ENCODE results near the gene TSHZ1.

The TSHZ1 gene

GRCh38 chr18:75209129-75209950, 1.3 kb upstream of the TSHZ1 start, which contains the start of gene PTGR3:
Gene PTGR3, minus strand, starts transcription at chr18:75209139. Its CDS starts 81 bp downstream, at chr18:75209058.
- peak; percentile 86 for DNase-seq

GRCh38 chr18:75209951-75210258, 692 bp upstream of the TSHZ1 start:
- peak; percentile 24 for DNase-seq

GRCh38 chr18:75211002-75211621, 515 bp downstream of the TSHZ1 start:
- DNase-seq, result peak; percentile 30

- DNase-seq, result no peak
These were observed 992 bp downstream of the TSHZ1 start for GRCh38 chr18:75211626-75211952.

GRCh38 chr18:75211953-75212750, 1.6 kb downstream of the TSHZ1 start:
- DNase-seq, result peak; percentile 42

- no peak for DNase-seq
These were observed 2.1 kb downstream of the TSHZ1 start for GRCh38 chr18:75212751-75213090.

- DNase-seq, result no peak
These were observed 3.2 kb downstream of the TSHZ1 start for GRCh38 chr18:75213611-75214331.

GRCh38 chr18:75214332-75214690, 3.7 kb downstream of the TSHZ1 start:
- DNase-seq, result no peak

- no peak for DNase-seq
These were observed 4.3 kb downstream of the TSHZ1 start for GRCh38 chr18:75214766-75215510.

- no peak for DNase-seq
These were observed 5.1 kb downstream of the TSHZ1 start for GRCh38 chr18:75215663-75216062.

GRCh38 chr18:75216212-75216910, 5.8 kb downstream of the TSHZ1 start:
- no peak for DNase-seq

- DNase-seq, result no peak
These were observed 6.5 kb downstream of the TSHZ1 start for GRCh38 chr18:75216911-75217689.

GRCh38 chr18:75218065-75218923, 7.7 kb downstream of the TSHZ1 start:
- no peak for DNase-seq

- no peak for DNase-seq
These were observed 9.3 kb downstream of the TSHZ1 start for GRCh38 chr18:75219745-75220375.

GRCh38 chr18:75220551-75221355, 10.2 kb downstream of the TSHZ1 start:
- no peak for DNase-seq

GRCh38 chr18:75221397-75221796, 10.8 kb downstream of the TSHZ1 start:
- no peak for DNase-seq

- no peak for DNase-seq
These were observed 11.3 kb downstream of the TSHZ1 start for GRCh38 chr18:75221897-75222296.

- DNase-seq, result no peak
These were observed 11.8 kb downstream of the TSHZ1 start for GRCh38 chr18:75222407-75222806.
